K562 (cell line): ENCODE results near the gene OXSR1. TPM values are rescaled to one million over a fixed set of nuclear protein-coding genes. Genes with fewer than 3 reads are reported as not detected.

Source experiments
- ATAC-seq: fragments of 200-7000 bp; cut with Tn5 transposase; 3 replicates; pipeline ENCODE4 v1.9.1; 2020; ENCODE audit warnings: moderate library complexity
- BruUV-seq: library from RNA; stranded (reverse); fragments of 400-500 nt; replicated peaks from 2 replicates; lab custom pipeline; 2021; lab: Mats Ljungman, UMichigan
- CTCF ChIA-PET: fragments of 300-600 bp; formaldehyde crosslinking; extraction: SDS; loops from one replicate; lab custom pipeline; 2021; ENCODE audit warnings: low intra/inter-chr PET ratio; lab: Yijun Ruan, JAX
- POLR2A ChIA-PET: fragments of 300-600, 350-650 bp; sonication (Branson Sonifier 250); formaldehyde crosslinking; extraction: SDS; loops from one replicate; lab custom pipeline; 2021; ENCODE audit warnings: antibody characterized with exemption, inconsistent platforms; lab: Yijun Ruan, JAX
- DNase-seq, 4 experiments: peaks; one replicate each; pipeline versions ENCODE4 v3.0.0 to v3.0.0-alpha.2; 2011 to 2018; ENCODE audit warnings: low spot score in 3 of 4, mixed read lengths in 3 of 4; ENCODE audit errors: extremely low read depth in 1 of 4
- FAIRE-seq: peaks from 2 replicates; lab custom pipeline; 2011; peaks lifted over from hg19 to GRCh38; lab: Jason Lieb, UNC
- H2AFZ ChIP-seq: 2 replicates; pipeline ENCODE4 v1.6.0; 2011; ENCODE audit warnings: low read depth, low read length, control low read depth, inconsistent platforms
- H3K27ac ChIP-seq: fragments of 200-600 bp; 3 replicates; pipeline ENCODE4 v1.8.0; 2011; ENCODE audit warnings: low read depth, mild to moderate bottlenecking, control low read depth, inconsistent platforms, low read length, moderate library complexity, mixed read lengths; ENCODE audit errors: extremely low read depth
- H3K27me3 ChIP-seq, 2 experiments: fragments of 300-600 bp in 1 of 2; 2 replicates in 1 of 2; 3 replicates in 1 of 2; pipeline versions ENCODE4 v1.6.0 to v1.8.0; 2011; ENCODE audit warnings: inconsistent platforms in 2 of 2, low read length in 2 of 2, mild to moderate bottlenecking in 1 of 2, mixed read lengths in 1 of 2, moderate library complexity in 1 of 2; ENCODE audit not compliant: control insufficient read depth in 2 of 2, insufficient read depth in 2 of 2
- H3K36me3 ChIP-seq: fragments of 300-600 bp; 3 replicates; pipeline ENCODE4 v1.8.0; 2011; ENCODE audit warnings: mild to moderate bottlenecking, low read length, inconsistent platforms; ENCODE audit not compliant: control insufficient read depth, insufficient read depth
- H3K4me1 ChIP-seq, 2 experiments: fragments of 200-600 bp in 1 of 2; replicated peaks in 1 of 2; 2 replicates in 1 of 2; 3 replicates in 1 of 2; pipeline versions ENCODE4 v1.5.1 to v1.8.0; 2011; ENCODE audit warnings: inconsistent platforms in 2 of 2, low read length in 2 of 2, mild to moderate bottlenecking in 1 of 2, mixed read lengths in 1 of 2, moderate library complexity in 1 of 2; ENCODE audit not compliant: control insufficient read depth in 2 of 2, insufficient read depth in 2 of 2
- H3K4me2 ChIP-seq: 2 replicates; pipeline ENCODE4 v1.6.1; 2011; ENCODE audit warnings: low read length, control low read depth, inconsistent platforms, mixed read lengths; ENCODE audit not compliant: insufficient read depth
- H3K4me3 ChIP-seq: fragments of 200-600 bp; sonication (generic), shearing (Covaris generic); 2 replicates; pipeline ENCODE4 v1.5.1; 2016; ENCODE audit warnings: control low read depth, inconsistent platforms
- H3K79me2 ChIP-seq: fragments of 200-600 bp; 3 replicates; pipeline ENCODE4 v1.8.0; 2011; ENCODE audit warnings: low read length, inconsistent platforms; ENCODE audit not compliant: control insufficient read depth, insufficient read depth
- H3K9ac ChIP-seq, 2 experiments: 2 replicates each; pipeline versions ENCODE4 v1.6.0 to v1.6.1; 2011; ENCODE audit warnings: low read depth in 2 of 2, low read length in 2 of 2, control low read depth in 1 of 2, inconsistent platforms in 1 of 2, mild to moderate bottlenecking in 1 of 2, mixed read lengths in 1 of 2; ENCODE audit not compliant: insufficient read depth in 1 of 2
- H3K9me1 ChIP-seq: one replicate; pipeline ENCODE4 v1.6.0; 2011; ENCODE audit warnings: inconsistent platforms, mild to moderate bottlenecking, low read length, moderate library complexity; ENCODE audit not compliant: control insufficient read depth, insufficient read depth
- H3K9me3 ChIP-seq: replicated peaks from 2 replicates; pipeline ENCODE4 v1.5.1; 2011; ENCODE audit warnings: low read depth, low read length, inconsistent platforms; ENCODE audit not compliant: control insufficient read depth, insufficient read depth
- H4K20me1 ChIP-seq: replicated peaks from 2 replicates; pipeline ENCODE4 v1.6.1; 2011; ENCODE audit warnings: low read length, inconsistent platforms, mixed read lengths; ENCODE audit not compliant: control insufficient read depth, insufficient read depth
- CREB1 ChIP-seq, 2 experiments: sonication (generic) in 1 of 2; formaldehyde crosslinking in 1 of 2; IDR thresholded peaks; 2 replicates each; pipeline versions ENCODE4 v1.6.1 to v1.8.0; 2012 to 2022; ENCODE audit warnings: inconsistent platforms in 1 of 2, mild to moderate bottlenecking in 1 of 2, missing genetic modification reagents in 1 of 2, moderate library complexity in 1 of 2
- IRF2 ChIP-seq: sonication (generic); formaldehyde crosslinking; IDR thresholded peaks from 2 replicates; pipeline ENCODE4 v1.8.1; 2022; ENCODE audit warnings: mild to moderate bottlenecking, missing genetic modification reagents
- KLF10 ChIP-seq: fragments of 250-450 bp; sonication (Bioruptor Pico); IDR thresholded peaks from 2 replicates; pipeline ENCODE4 v1.6.1; 2021; ENCODE audit warnings: matching md5 sums
- KLF13 ChIP-seq: fragments of 450-650 bp; IDR thresholded peaks from 2 replicates; pipeline ENCODE4 v1.6.1; 2016; ENCODE audit warnings: missing genetic modification characterization, low read depth, mild to moderate bottlenecking, missing compliant biosample characterization, moderate library complexity, borderline replicate concordance
- ZNF75A ChIP-seq: fragments of 450-650 bp; formaldehyde crosslinking; IDR thresholded peaks from 2 replicates; pipeline ENCODE4 v1.4.0; 2020; ENCODE audit warnings: mild to moderate bottlenecking
- WGBS: fragments of 100-300 bp; shearing (Covaris generic); methylation state at CpG from one replicate; pipeline ENCODE4 v1.1.6; 2016; ENCODE audit warnings: low coverage, mixed read lengths; ENCODE audit not compliant: insufficient coverage; ENCODE audit errors: missing lambda C conversion rate; 5-methylcytosine and 5-hydroxymethylcytosine counted together
- in situ Hi-C: fragments of 300-500 bp; cut with MboI; formaldehyde crosslinking; loops from 4 replicates; pipeline ENCODE4 v1.15.0; 2018; ENCODE audit warnings: inconsistent platforms, mixed read lengths
- intact Hi-C: fragments of 100-400 bp; cut with micrococcal nuclease; formaldehyde crosslinking; loops from 2 replicates; pipeline ENCODE4 v1.14.2; 2022
- polyA plus RNA-seq, 8 experiments: library from polyadenylated mRNA; depleted of rRNA in 4 of 8; stranded (reverse) in 5 of 8; unstranded in 3 of 8; fragments of >200 nt; fragmentation: Nextera tagmentation in 2 of 8; fragmentation: Illumina TruSeq in 1 of 8; extraction: Ambion mirVana in 2 of 8; extraction: Trizol in 1 of 8; gene quantifications; 2 replicates each; pipeline versions ENCODE4 v1.2.1 to v1.2.3, GENCODE V29; 2011 to 2014; ENCODE audit warnings: inconsistent platforms in 1 of 8, missing spikeins in 1 of 8
- total RNA-seq, 7 experiments: library from RNA; depleted of rRNA in 6 of 7; stranded (reverse); fragments of >200 nt in 6 of 7; fragmentation: Illumina TruSeq in 2 of 7; extraction: Trizol in 2 of 7; gene quantifications; 2 replicates each; pipeline versions ENCODE4 v1.2.1 to v1.2.3, GENCODE V29; 2011 to 2021; ENCODE audit warnings: low replicate concordance in 1 of 7
- TF ChIP-seq, protein P1 (sequence below): fragments of 250-450 bp; sonication (Bioruptor Pico); IDR thresholded peaks from 2 replicates; pipeline ENCODE4 v1.5.0; 2022; ENCODE audit warnings: mild to moderate bottlenecking

OXSR1 gene
- total and polyA plus RNA-seq, 9 of the 15 experiments (the other 6 are each of a cell fraction or from before 2014, with no cell fraction given): 15.7 to 87.6 (median 48.7) TPM

GRCh38 chr3:38173834-38174418 is 8.6 kb downstream of the OXSR1 start (continued):
- TF ChIP-seq KLF10: no peak
- TF ChIP-seq, all 486 proteins: peak for 0

GRCh38 chr3:38177181-38177580 is 11.8 kb downstream of the OXSR1 start:
- ATAC-seq (no peak; the same call in 2 of the 3 replicates), DNase-seq (no peak), FAIRE-seq (no peak)
- Histone ChIP-seq H3K27ac (no peak overlapping the region), H3K4me2 (no peak overlapping the region), H3K9me1 (no peaks in the 10 kb centered on the region), H3K36me3 (no peaks in the 10 kb centered on the region; the same call in 2 of the 3 replicates), H3K4me3 (no peak overlapping the region), H3K9me3 (no peaks in the 10 kb centered on the region), H3K4me1 (no peaks in the 10 kb centered on the region; a peak in 3 of 5 replicates), H3K79me2 (peaks cover 94% of the 10 kb centered on the region), H3K9ac (no peak overlapping the region), H4K20me1 (peaks cover 17% of the 10 kb centered on the region), H2AFZ (no peak overlapping the region), H3K27me3 (no peaks in the 10 kb centered on the region)
- in situ Hi-C loops: no loop called here
- 56% methylated on average over 2 of the region's 2 CpGs for WGBS
- BruUV-seq: no TSS peak
- intact Hi-C loops: no loop called here
- CTCF ChIA-PET: no interaction called here
- TF ChIP-seq CREB1 (IDR thresholded peaks at IDR 0.05) (no peak), CREB1 (CRISPR knock-in tag; IDR thresholded peaks at IDR 0.05) (no peak), ZNF75A (no peak), KLF13 (tag) (no peak), IRF2 (CRISPR knock-in tag) (no peak)
- TF ChIP-seq, protein P1, sequence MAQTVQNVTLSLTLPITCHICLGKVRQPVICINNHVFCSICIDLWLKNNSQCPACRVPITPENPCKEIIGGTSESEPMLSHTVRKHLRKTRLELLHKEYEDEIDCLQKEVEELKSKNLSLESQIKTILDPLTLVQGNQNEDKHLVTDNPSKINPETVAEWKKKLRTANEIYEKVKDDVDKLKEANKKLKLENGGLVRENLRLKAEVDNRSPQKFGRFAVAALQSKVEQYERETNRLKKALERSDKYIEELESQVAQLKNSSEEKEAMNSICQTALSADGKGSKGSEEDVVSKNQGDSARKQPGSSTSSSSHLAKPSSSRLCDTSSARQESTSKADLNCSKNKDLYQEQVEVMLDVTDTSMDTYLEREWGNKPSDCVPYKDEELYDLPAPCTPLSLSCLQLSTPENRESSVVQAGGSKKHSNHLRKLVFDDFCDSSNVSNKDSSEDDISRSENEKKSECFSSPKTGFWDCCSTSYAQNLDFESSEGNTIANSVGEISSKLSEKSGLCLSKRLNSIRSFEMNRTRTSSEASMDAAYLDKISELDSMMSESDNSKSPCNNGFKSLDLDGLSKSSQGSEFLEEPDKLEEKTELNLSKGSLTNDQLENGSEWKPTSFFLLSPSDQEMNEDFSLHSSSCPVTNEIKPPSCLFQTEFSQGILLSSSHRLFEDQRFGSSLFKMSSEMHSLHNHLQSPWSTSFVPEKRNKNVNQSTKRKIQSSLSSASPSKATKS: no peak
- POLR2A ChIA-PET: interaction anchor here (0.9 to 1.9 kb wide), 4 partner anchors 10 to 14 kb away, joined by 4 to 6 read pairs (median 5); partner anchors contain the start of gene OXSR1
